ENCODE results near the gene RBFOX1. TPM values are rescaled to one million over a fixed set of nuclear protein-coding genes. Genes with fewer than 3 reads are reported as not detected.

RBFOX1 gene
- total RNA-seq, 1 donor from 2014 or later = 68.4 TPM

- intact Hi-C loops (cut with DNase I) = no loop called here
- no peak for DNase-seq (ENCODE audit: missing footprints)
- ATAC-seq = no peak
Observed at GRCh38 chr16:7541026-7541425, 208.4 kb downstream of the RBFOX1 start.

- no peak for DNase-seq (ENCODE audit: missing footprints)
- intact Hi-C loops (cut with DNase I) = no loop called here
- no peak for ATAC-seq
Observed at GRCh38 chr16:7545251-7545650, 212.6 kb downstream of the RBFOX1 start.

- DNase-seq (ENCODE audit: missing footprints) (no peak), ATAC-seq (no peak)
- intact Hi-C loops (cut with DNase I) = no loop called here
Observed at GRCh38 chr16:7546948-7547347, 214.3 kb downstream of the RBFOX1 start.

GRCh38 chr16:7547736-7548135 lies 215.1 kb downstream of the RBFOX1 start:
- intact Hi-C loops (cut with DNase I) = no loop called here
- DNase-seq (ENCODE audit: missing footprints) = no peak
- no peak for ATAC-seq

GRCh38 chr16:7548796-7549318 lies 216.2 kb downstream of the RBFOX1 start:
- ATAC-seq (no peak), DNase-seq (ENCODE audit: missing footprints) (no peak)
- intact Hi-C loops (cut with DNase I) = no loop called here

GRCh38 chr16:7550096-7550495 lies 217.5 kb downstream of the RBFOX1 start:
- intact Hi-C loops (cut with DNase I) = no loop called here
- DNase-seq (ENCODE audit: missing footprints) = no peak
- no peak for ATAC-seq

GRCh38 chr16:7555459-7555858 lies 222.8 kb downstream of the RBFOX1 start:
- ATAC-seq = no peak
- no peak for DNase-seq (ENCODE audit: missing footprints)
- intact Hi-C loops (cut with DNase I) = no loop called here

GRCh38 chr16:7561908-7562405 lies 229.3 kb downstream of the RBFOX1 start:
- DNase-seq (ENCODE audit: missing footprints) (no peak), ATAC-seq (no peak)
- intact Hi-C loops (cut with DNase I) = no loop called here

GRCh38 chr16:7566360-7566759 lies 233.7 kb downstream of the RBFOX1 start:
- no peak for ATAC-seq

GRCh38 chr16:7571366-7571765 lies 238.7 kb downstream of the RBFOX1 start:
- intact Hi-C loops (cut with DNase I) = no loop called here
- ATAC-seq (no peak), DNase-seq (ENCODE audit: missing footprints) (no peak)

More at GRCh38 chr16:7566360-7566759, 233.7 kb downstream of the RBFOX1 start:
- no peak for DNase-seq (ENCODE audit: missing footprints)
- intact Hi-C loops (cut with DNase I) = no loop called here

- DNase-seq (ENCODE audit: missing footprints) (no peak), ATAC-seq (no peak)
- intact Hi-C loops (cut with DNase I) = no loop called here
Observed at GRCh38 chr16:7577588-7577987, 244.9 kb downstream of the RBFOX1 start.

GRCh38 chr16:7579454-7579853 lies 246.8 kb downstream of the RBFOX1 start:
- intact Hi-C loops (cut with DNase I) = no loop called here
- ATAC-seq (no peak), DNase-seq (ENCODE audit: missing footprints) (no peak)

GRCh38 chr16:7581175-7581574 lies 248.5 kb downstream of the RBFOX1 start:
- no peak for ATAC-seq
- no peak for DNase-seq (ENCODE audit: missing footprints)
- intact Hi-C loops (cut with DNase I) = no loop called here

GRCh38 chr16:7583396-7583795 lies 250.8 kb downstream of the RBFOX1 start:
- DNase-seq (ENCODE audit: missing footprints) (no peak), ATAC-seq (no peak)
- intact Hi-C loops (cut with DNase I) = no loop called here

- intact Hi-C loops (cut with DNase I) = no loop called here
- ATAC-seq (no peak), DNase-seq (ENCODE audit: missing footprints) (no peak)
Observed at GRCh38 chr16:7584561-7584960, 251.9 kb downstream of the RBFOX1 start.

- DNase-seq (ENCODE audit: missing footprints) = no peak
- intact Hi-C loops (cut with DNase I) = no loop called here
- ATAC-seq = no peak
Observed at GRCh38 chr16:7585705-7586104, 253.1 kb downstream of the RBFOX1 start.

GRCh38 chr16:7590934-7591333 lies 258.3 kb downstream of the RBFOX1 start:
- intact Hi-C loops (cut with DNase I) = no loop called here
- no peak for ATAC-seq
- DNase-seq (ENCODE audit: missing footprints) = no peak

- ATAC-seq (no peak), DNase-seq (ENCODE audit: missing footprints) (no peak)
- intact Hi-C loops (cut with DNase I) = no loop called here
Observed at GRCh38 chr16:7596308-7596707, 263.7 kb downstream of the RBFOX1 start.

- no peak for ATAC-seq
- intact Hi-C loops (cut with DNase I) = no loop called here
- DNase-seq (ENCODE audit: missing footprints) = no peak
Observed at GRCh38 chr16:7597677-7598076, 265.0 kb downstream of the RBFOX1 start.

- no peak for DNase-seq (ENCODE audit: missing footprints)
- peak; percentile 83 for ATAC-seq
- intact Hi-C loops (cut with DNase I) = no loop called here
Observed at GRCh38 chr16:7601100-7601499, 268.5 kb downstream of the RBFOX1 start.

GRCh38 chr16:7602291-7602950 lies 269.8 kb downstream of the RBFOX1 start:
- intact Hi-C loops (cut with DNase I) = no loop called here
- DNase-seq (ENCODE audit: missing footprints) (no peak), ATAC-seq (no peak)

All from Right ventricle myocardium inferior (tissue), 1 donor.